Neural crest cell (in vitro differentiated cells): ENCODE data around the gene AFAP1. TPM values are rescaled to one million over a fixed set of nuclear protein-coding genes. Genes with fewer than 3 reads are reported as not detected.

Experiments used
- DNase-seq: peaks from one replicate; pipeline ENCODE4 v3.0.0; 2021; ENCODE audit warnings: low read depth, mixed read lengths, low spot score
- H3K27ac Mint-ChIP-seq: one replicate; pipeline ENCODE4 v1.8.0; 2021; ENCODE audit warnings: mild to moderate bottlenecking, mixed read lengths; ENCODE audit not compliant: unreplicated experiment
- H3K27me3 Mint-ChIP-seq: 2 replicates; pipeline ENCODE4 v1.8.0; 2021; ENCODE audit warnings: low read depth, mild to moderate bottlenecking, mixed read lengths
- H3K36me3 Mint-ChIP-seq: 2 replicates; pipeline ENCODE4 v1.8.0; 2021; ENCODE audit warnings: low read depth, mild to moderate bottlenecking, mixed read lengths
- H3K4me1 Mint-ChIP-seq: 2 replicates; pipeline ENCODE4 v1.8.0; 2021; ENCODE audit warnings: mixed read lengths
- H3K4me3 Mint-ChIP-seq: one replicate; pipeline ENCODE4 v1.8.0; 2021; ENCODE audit warnings: mild to moderate bottlenecking, mixed read lengths
- H3K9me3 Mint-ChIP-seq: 2 replicates; pipeline ENCODE4 v1.8.0; 2021; ENCODE audit warnings: mixed read lengths
- total RNA-seq: library from RNA; stranded (reverse); gene quantifications from 2 replicates; pipeline ENCODE4 v1.2.1, GENCODE V29; 2021
- TF ChIP-seq, protein P1 (sequence below): fragments of 200-600 bp; sonication (generic); conservative IDR thresholded peaks from 2 replicates; pipeline ENCODE4 v1.5.0; 2021; ENCODE audit warnings: antibody characterized with exemption, mild to moderate bottlenecking

AFAP1 gene
- total RNA-seq, 1 donor from 2014 or later = 28.1 TPM

DNA sequence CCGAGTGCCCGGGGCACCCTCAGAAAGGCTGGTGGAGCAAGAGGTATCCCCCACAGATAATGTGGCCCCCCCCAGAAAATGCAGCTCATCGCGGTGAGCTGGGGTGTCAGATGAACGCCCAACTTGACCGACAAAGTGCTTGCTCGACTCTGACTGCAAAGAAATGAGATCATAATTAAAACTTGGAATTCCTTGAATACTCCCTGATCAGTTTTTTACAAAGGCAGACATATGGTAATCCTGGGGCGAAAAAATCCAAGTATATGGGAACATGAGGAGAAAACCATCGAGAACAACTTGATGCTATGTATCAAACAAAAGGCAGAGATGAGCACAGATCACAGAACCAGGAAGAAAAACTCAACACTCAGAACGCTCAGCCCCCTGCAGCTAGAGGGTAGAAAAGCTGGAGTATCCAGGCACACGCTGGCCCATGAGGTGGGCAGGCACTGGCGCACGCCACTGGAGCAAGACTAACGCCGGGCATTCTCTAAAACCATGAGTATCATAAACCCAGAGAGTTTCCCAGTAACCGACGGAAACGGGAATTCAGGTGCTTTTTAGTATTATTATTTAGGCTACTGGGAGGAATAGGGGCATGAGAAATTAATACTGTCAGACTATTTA, 127.3 kb downstream of the AFAP1 start:
- no peaks in the 10 kb centered on the region for H3K27me3 Mint-ChIP-seq
- H3K4me1 Mint-ChIP-seq = peaks cover 22% of the 10 kb centered on the region
- H3K9me3 Mint-ChIP-seq = no peaks in the 10 kb centered on the region
- peaks cover 23% of the 10 kb centered on the region for H3K36me3 Mint-ChIP-seq
- no peak for DNase-seq
- no peak overlapping the region for H3K4me3 Mint-ChIP-seq
- H3K27ac Mint-ChIP-seq = no peak overlapping the region
- TF ChIP-seq, protein P1, sequence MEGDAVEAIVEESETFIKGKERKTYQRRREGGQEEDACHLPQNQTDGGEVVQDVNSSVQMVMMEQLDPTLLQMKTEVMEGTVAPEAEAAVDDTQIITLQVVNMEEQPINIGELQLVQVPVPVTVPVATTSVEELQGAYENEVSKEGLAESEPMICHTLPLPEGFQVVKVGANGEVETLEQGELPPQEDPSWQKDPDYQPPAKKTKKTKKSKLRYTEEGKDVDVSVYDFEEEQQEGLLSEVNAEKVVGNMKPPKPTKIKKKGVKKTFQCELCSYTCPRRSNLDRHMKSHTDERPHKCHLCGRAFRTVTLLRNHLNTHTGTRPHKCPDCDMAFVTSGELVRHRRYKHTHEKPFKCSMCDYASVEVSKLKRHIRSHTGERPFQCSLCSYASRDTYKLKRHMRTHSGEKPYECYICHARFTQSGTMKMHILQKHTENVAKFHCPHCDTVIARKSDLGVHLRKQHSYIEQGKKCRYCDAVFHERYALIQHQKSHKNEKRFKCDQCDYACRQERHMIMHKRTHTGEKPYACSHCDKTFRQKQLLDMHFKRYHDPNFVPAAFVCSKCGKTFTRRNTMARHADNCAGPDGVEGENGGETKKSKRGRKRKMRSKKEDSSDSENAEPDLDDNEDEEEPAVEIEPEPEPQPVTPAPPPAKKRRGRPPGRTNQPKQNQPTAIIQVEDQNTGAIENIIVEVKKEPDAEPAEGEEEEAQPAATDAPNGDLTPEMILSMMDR = no peak

DNA sequence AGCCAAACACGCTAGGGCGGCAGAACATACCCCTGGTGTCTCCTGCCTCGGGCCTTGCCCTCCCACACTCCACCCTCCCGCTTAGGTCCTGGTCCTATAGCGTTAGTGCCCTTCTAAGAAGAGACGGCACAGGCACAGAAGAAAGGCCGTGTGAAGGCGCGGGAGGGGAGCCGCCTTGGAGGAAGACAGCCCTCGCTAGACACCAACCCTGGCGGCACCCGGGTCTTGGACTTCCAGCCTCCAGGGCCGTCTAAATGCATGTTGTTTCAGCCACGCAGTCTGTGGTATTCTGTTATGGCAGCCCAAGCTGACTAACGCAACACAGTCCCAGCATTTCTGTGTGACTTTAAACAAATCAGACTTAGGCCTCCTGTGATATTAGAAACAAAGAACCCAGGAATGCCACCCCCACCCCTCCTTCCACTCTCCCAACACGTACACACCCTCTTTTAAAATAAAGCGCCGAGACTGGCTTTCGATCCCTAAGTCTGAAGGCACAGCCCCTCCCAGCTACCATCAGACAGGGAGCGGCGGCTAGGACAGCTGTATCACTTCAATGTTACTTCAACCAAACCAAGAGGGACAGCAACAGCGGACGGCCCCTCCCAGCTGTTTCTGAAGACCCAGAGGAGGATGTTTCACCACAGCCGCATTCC, 128.0 kb downstream of the AFAP1 start:
- Mint-ChIP-seq H3K27me3 (no peaks in the 10 kb centered on the region), H3K4me3 (no peak overlapping the region), H3K36me3 (peaks cover 19% of the 10 kb centered on the region), H3K27ac (peak overlapping the region; percentile 30), H3K9me3 (no peaks in the 10 kb centered on the region), H3K4me1 (peaks cover 29% of the 10 kb centered on the region)
- TF ChIP-seq, protein P1 = no peak
- no peak for DNase-seq

DNA sequence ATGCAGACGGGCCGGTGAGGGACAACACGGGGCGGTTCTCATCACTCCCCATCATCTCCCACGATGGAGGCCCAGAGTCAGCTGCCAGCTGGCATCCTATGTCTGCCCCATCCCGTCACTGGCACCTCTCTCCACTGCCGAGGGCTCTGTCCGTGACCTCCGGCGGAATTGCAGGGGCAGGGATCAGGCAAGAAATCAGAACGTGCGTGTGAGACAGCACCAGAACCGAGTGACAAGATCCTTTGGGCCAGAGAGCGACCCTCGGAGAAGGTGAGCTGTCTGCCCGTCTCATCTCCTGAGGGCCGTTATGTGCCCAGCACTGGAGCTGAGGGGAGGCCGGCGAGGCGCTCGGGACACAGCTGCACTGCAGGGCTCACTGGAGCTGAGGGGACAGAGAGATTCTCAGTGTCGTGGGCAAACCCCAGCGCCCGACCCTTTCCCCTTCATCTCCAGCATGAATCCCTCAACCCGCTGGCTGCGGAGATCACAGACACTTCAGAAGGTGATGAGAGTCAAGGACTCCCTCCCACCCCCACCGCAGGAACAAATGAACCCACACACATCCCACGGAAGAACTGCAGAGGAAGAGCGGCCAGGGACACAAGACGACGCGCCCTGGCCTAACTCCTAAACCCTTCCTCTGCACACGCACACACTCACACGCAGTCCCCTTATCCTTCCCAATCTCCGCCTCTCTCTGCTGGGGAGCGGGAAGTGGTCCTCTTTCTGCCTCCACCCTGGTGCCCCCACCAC, 128.7 kb downstream of the AFAP1 start:
- Mint-ChIP-seq H3K4me1 (peaks cover 36% of the 10 kb centered on the region), H3K36me3 (peaks cover 17% of the 10 kb centered on the region), H3K27me3 (no peaks in the 10 kb centered on the region), H3K4me3 (no peak overlapping the region), H3K9me3 (no peaks in the 10 kb centered on the region), H3K27ac (peak overlapping the region; percentile 30)
- no peak for DNase-seq
- TF ChIP-seq, protein P1 = no peak

DNA sequence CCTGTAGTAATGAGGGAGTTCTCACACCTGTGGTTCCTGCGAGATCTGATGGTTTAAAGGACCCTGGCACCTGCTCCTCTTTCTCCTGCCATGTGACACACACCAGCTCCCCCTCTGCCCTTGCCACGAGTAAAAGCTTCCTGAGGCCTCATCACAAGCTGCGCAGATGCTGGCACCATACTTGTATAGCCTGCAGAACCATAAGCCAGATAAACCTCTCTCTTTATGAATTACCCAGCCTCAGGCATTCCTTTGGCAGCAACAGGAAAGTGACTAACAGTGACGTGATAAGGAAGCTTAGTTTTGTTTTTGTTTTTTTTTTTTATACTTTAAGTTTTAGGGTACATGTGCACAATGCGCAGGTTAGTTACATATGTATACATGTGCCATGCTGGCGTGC, 130.9 kb downstream of the AFAP1 start:
- no peak for DNase-seq

DNA sequence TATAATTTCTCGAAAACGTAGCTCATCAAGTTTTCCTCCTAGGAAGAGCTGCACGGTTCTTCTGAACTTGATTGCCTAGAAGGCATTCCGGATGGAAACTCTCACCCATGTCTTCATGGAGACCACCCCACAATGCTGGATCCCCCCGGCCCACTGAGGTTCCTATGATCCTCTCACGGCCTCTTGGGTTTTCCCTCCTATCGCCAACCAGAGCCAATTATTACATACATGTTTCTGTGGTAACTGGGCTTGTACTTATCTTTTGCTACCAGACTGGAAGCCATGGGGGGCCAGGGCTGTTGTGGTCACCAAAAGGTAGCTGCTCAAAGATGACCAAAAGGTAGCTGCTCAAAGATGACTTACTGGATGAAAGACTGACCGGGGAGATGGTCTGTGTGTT, 131.5 kb downstream of the AFAP1 start:
- Mint-ChIP-seq H3K4me1 (peaks cover 53% of the 10 kb centered on the region), H3K27me3 (no peaks in the 10 kb centered on the region), H3K27ac (no peak overlapping the region), H3K9me3 (no peaks in the 10 kb centered on the region), H3K36me3 (peaks cover 8% of the 10 kb centered on the region), H3K4me3 (no peak overlapping the region)
- TF ChIP-seq, protein P1 = no peak
- no peak for DNase-seq

More for the DNA sequence above, 130.9 kb downstream of the AFAP1 start:
- Mint-ChIP-seq H3K4me1 (peaks cover 53% of the 10 kb centered on the region), H3K27ac (no peak overlapping the region), H3K36me3 (peaks cover 10% of the 10 kb centered on the region), H3K4me3 (no peak overlapping the region), H3K9me3 (no peaks in the 10 kb centered on the region), H3K27me3 (no peaks in the 10 kb centered on the region)
- TF ChIP-seq, protein P1 = no peak
